Progenitor cell of endocrine pancreas (in vitro differentiated cells): ENCODE measurements around the gene MAP3K4. TPM values are rescaled to one million over a fixed set of nuclear protein-coding genes. Genes with fewer than 3 reads are reported as not detected.

Source experiments
- DNase-seq: peaks from one replicate; pipeline ENCODE4 v3.0.0; 2021; ENCODE audit warnings: low spot score; ENCODE audit not compliant: unreplicated experiment
- H3K27ac Mint-ChIP-seq: 2 replicates; pipeline ENCODE4 v1.8.0; 2021; ENCODE audit warnings: mild to moderate bottlenecking, moderate library complexity, mixed read lengths
- H3K27me3 Mint-ChIP-seq: 2 replicates; pipeline ENCODE4 v1.8.0; 2021; ENCODE audit warnings: mixed read lengths
- H3K36me3 Mint-ChIP-seq: 2 replicates; pipeline ENCODE4 v1.8.0; 2022; ENCODE audit warnings: mixed read lengths; ENCODE audit not compliant: insufficient read depth
- H3K4me1 Mint-ChIP-seq: 2 replicates; pipeline ENCODE4 v1.8.0; 2021; ENCODE audit warnings: low read depth, mixed read lengths
- H3K4me3 Mint-ChIP-seq: 2 replicates; pipeline ENCODE4 v1.8.0; 2021; ENCODE audit warnings: low read depth, mild to moderate bottlenecking, moderate library complexity, mixed read lengths
- H3K9me3 Mint-ChIP-seq: 2 replicates; pipeline ENCODE4 v1.8.0; 2021; ENCODE audit warnings: low read depth, mixed read lengths
- total RNA-seq: library from RNA; stranded (reverse); gene quantifications from 2 replicates; pipeline ENCODE4 v1.2.1, GENCODE V29; 2021
- TF ChIP-seq, protein P1 (sequence below): fragments of 200-600 bp; sonication (generic); IDR thresholded peaks from one replicate; pipeline ENCODE4 v1.5.0; 2021; ENCODE audit warnings: antibody characterized with exemption, mild to moderate bottlenecking; ENCODE audit not compliant: unreplicated experiment

The MAP3K4 gene
- total RNA-seq, 1 donor from 2014 or later: 68.1 TPM

GRCh38 chr6:161024364-161024920 is 32.9 kb downstream of the MAP3K4 start:
- peaks cover 5% of the 10 kb centered on the region for H3K9me3 Mint-ChIP-seq
- H3K4me3 Mint-ChIP-seq: no peak overlapping the region
- TF ChIP-seq, protein P1, sequence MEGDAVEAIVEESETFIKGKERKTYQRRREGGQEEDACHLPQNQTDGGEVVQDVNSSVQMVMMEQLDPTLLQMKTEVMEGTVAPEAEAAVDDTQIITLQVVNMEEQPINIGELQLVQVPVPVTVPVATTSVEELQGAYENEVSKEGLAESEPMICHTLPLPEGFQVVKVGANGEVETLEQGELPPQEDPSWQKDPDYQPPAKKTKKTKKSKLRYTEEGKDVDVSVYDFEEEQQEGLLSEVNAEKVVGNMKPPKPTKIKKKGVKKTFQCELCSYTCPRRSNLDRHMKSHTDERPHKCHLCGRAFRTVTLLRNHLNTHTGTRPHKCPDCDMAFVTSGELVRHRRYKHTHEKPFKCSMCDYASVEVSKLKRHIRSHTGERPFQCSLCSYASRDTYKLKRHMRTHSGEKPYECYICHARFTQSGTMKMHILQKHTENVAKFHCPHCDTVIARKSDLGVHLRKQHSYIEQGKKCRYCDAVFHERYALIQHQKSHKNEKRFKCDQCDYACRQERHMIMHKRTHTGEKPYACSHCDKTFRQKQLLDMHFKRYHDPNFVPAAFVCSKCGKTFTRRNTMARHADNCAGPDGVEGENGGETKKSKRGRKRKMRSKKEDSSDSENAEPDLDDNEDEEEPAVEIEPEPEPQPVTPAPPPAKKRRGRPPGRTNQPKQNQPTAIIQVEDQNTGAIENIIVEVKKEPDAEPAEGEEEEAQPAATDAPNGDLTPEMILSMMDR: no peak
- peaks cover 7% of the 10 kb centered on the region for H3K36me3 Mint-ChIP-seq
- H3K4me1 Mint-ChIP-seq: no peaks in the 10 kb centered on the region
- H3K27me3 Mint-ChIP-seq: no peaks in the 10 kb centered on the region
- H3K27ac Mint-ChIP-seq: peak overlapping the region; percentile 49
- no peak for DNase-seq

DNA sequence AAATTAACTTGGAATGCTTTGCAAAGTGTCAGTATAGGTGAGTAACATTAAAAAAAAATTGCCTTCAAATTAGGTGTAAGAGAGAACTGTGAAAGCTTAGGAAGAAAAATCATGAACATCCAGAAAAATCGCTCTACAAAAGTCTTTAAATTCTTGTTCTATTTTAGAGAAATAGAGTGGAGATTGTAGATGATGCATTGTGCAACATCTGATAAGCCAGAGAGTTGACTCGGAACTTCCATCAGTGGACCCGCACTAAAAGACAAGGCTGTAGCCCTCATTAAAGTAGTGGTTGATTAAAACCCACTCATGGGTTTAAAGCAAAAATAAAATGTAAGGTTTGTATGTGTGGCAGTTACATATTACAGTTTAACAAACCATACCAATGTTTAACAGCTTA is 35.8 kb downstream of the MAP3K4 start:
- no peaks in the 10 kb centered on the region for H3K4me1 Mint-ChIP-seq
- H3K36me3 Mint-ChIP-seq: peaks cover 4% of the 10 kb centered on the region
- TF ChIP-seq, protein P1: no peak
- H3K27ac Mint-ChIP-seq: no peak overlapping the region
- H3K27me3 Mint-ChIP-seq: no peaks in the 10 kb centered on the region
- no peak for DNase-seq
- no peak overlapping the region for H3K4me3 Mint-ChIP-seq
- H3K9me3 Mint-ChIP-seq: no peaks in the 10 kb centered on the region

- TF ChIP-seq, protein P1: no peak
- Mint-ChIP-seq H3K4me1 (peaks cover 5% of the 10 kb centered on the region), H3K27ac (no peak overlapping the region), H3K27me3 (no peaks in the 10 kb centered on the region), H3K36me3 (peaks cover 4% of the 10 kb centered on the region), H3K9me3 (no peaks in the 10 kb centered on the region), H3K4me3 (no peak overlapping the region)
- no peak for DNase-seq
These were observed 37.7 kb downstream of the MAP3K4 start for GRCh38 chr6:161029195-161029809.

DNA sequence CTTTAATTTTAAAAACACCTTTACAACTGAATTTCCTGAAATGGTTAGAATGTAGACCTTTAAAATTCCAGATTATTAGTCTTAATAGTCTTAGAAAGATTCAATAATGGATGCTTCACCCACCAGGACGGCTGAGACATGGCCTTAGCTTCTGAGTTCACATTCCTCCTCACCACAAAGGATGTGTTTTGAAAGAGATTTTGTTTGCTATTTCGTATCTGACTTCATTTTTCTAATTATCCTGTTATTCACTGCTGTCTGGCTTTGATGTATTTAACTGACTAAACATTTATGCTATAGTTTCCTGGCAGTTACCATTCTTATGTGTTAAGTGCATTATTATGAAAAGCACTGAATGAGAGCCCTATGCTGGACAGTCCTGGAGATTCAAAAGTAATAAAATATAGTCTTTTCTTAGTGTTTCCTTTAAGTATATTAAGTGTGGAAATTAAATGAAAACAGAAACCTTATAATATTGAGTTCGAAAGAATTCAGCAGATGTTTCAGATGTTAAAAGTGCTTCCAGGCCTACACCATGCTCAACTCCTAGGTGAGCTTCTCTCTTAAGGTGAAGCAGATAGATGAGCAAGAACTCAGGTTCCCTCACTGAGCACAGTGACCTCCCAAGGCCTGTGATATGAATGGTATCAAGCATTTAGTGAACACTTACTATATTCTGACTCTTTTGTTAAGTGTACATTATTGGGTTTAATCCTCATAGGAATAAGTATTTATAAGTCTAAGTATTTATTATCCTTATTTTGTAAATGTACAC is 40.3 kb downstream of the MAP3K4 start:
- no peaks in the 10 kb centered on the region for H3K27me3 Mint-ChIP-seq
- H3K4me1 Mint-ChIP-seq: peaks cover 6% of the 10 kb centered on the region
- no peak overlapping the region for H3K4me3 Mint-ChIP-seq
- TF ChIP-seq, protein P1: no peak
- H3K36me3 Mint-ChIP-seq: peaks cover 1% of the 10 kb centered on the region
- no peak for DNase-seq
- no peak overlapping the region for H3K27ac Mint-ChIP-seq
- H3K9me3 Mint-ChIP-seq: no peaks in the 10 kb centered on the region

DNA sequence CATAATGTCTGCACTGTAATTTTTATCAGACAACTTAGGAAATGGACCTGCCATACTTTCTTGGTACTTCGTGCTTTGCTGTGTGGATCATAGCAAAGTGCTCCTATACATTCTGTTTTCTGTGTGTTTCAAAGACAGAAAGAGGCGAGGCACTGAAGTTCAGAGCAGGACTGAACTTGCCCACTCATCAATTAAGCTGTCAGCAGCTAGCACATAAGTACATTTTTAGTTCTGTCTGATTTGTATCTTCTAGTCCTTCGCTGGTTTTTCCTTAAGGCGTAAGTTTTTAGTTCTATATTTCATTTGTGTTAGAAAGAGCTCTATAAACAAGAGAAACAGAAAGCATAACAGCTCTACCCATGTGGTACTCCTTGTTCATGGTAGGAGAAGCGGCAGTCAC is 42.1 kb downstream of the MAP3K4 start:
- H3K27ac Mint-ChIP-seq: no peak overlapping the region
- no peak overlapping the region for H3K4me3 Mint-ChIP-seq
- H3K36me3 Mint-ChIP-seq: peaks cover 6% of the 10 kb centered on the region
- no peak for DNase-seq
- TF ChIP-seq, protein P1: no peak
- no peaks in the 10 kb centered on the region for H3K27me3 Mint-ChIP-seq
- no peaks in the 10 kb centered on the region for H3K9me3 Mint-ChIP-seq
- peaks cover 6% of the 10 kb centered on the region for H3K4me1 Mint-ChIP-seq
